DOHH2 (cell line): ENCODE measurements around the gene AOC3.

Experiments
- H3F3A ChIP-seq: fragments of 200-600 bp; sonication (generic), shearing (Covaris generic); 2 replicates; pipeline ENCODE4 v1.6.0; 2016; ENCODE audit warnings: antibody characterized with exemption, mild to moderate bottlenecking; ENCODE audit not compliant: control insufficient read depth, insufficient read depth
- H3K27ac ChIP-seq: fragments of 200-600 bp; sonication (generic); 2 replicates; pipeline ENCODE4 v1.5.1; 2014; ENCODE audit warnings: low read depth, mild to moderate bottlenecking, low read length, moderate library complexity
- H3K27me3 ChIP-seq: fragments of 200-600 bp; sonication (generic); 2 replicates; pipeline ENCODE4 v1.6.1; 2014; ENCODE audit warnings: mild to moderate bottlenecking, low read length, mixed read lengths; ENCODE audit not compliant: control insufficient read depth
- H3K36me3 ChIP-seq: fragments of 200-600 bp; sonication (generic); 2 replicates; pipeline ENCODE4 v1.6.1; 2014; ENCODE audit warnings: mild to moderate bottlenecking, low read length, moderate library complexity, mixed read lengths; ENCODE audit not compliant: control insufficient read depth
- H3K4me1 ChIP-seq: fragments of 200-600 bp; sonication (generic); 2 replicates; pipeline ENCODE4 v1.6.1; 2014; ENCODE audit warnings: mild to moderate bottlenecking, low read length, mixed read lengths; ENCODE audit not compliant: control insufficient read depth
- H3K4me2 ChIP-seq: fragments of 200-600 bp; sonication (generic); 2 replicates; pipeline ENCODE4 v1.6.0; 2014; ENCODE audit warnings: mild to moderate bottlenecking, low read length, moderate library complexity
- H3K4me3 ChIP-seq: fragments of 200-600 bp; sonication (generic); 2 replicates; pipeline ENCODE4 v1.5.1; 2014; ENCODE audit warnings: mild to moderate bottlenecking, low read length, mixed read lengths
- H3K79me2 ChIP-seq: fragments of 200-600 bp; sonication (generic); 2 replicates; pipeline ENCODE4 v1.6.1; 2014; ENCODE audit warnings: mild to moderate bottlenecking, low read length, mixed read lengths; ENCODE audit not compliant: control insufficient read depth
- H3K9me2 ChIP-seq: fragments of 200-600 bp; sonication (generic); replicated peaks from 2 replicates; pipeline ENCODE4 v1.6.1; 2014; ENCODE audit warnings: mild to moderate bottlenecking, low read length, mixed read lengths; ENCODE audit not compliant: control insufficient read depth
- H3K9me3 ChIP-seq: fragments of 200-600 bp; sonication (generic); 2 replicates; pipeline ENCODE4 v1.6.1; 2014; ENCODE audit warnings: antibody characterized with exemption, low read length, mixed read lengths; ENCODE audit not compliant: control insufficient read depth, insufficient read depth
- H4K20me1 ChIP-seq: fragments of 200-600 bp; sonication (generic); 2 replicates; pipeline ENCODE4 v1.6.0; 2014; ENCODE audit warnings: low read depth, mild to moderate bottlenecking, antibody characterized with exemption, low read length, moderate library complexity; ENCODE audit not compliant: control insufficient read depth, insufficient read depth
- CTCF ChIP-seq: fragments of 200-600 bp; sonication (generic); IDR thresholded peaks from one replicate; pipeline ENCODE4 v1.5.1; 2014; ENCODE audit warnings: antibody characterized with exemption, mild to moderate bottlenecking, low read depth, low read length; ENCODE audit not compliant: poor library complexity, severe bottlenecking
- EZH2phosphoT487 ChIP-seq: fragments of 200-600 bp; sonication (generic); IDR thresholded peaks from 2 replicates; pipeline ENCODE4 v1.6.1; 2017; ENCODE audit warnings: borderline replicate concordance, mild to moderate bottlenecking, antibody characterized with exemption, low read length, moderate library complexity, mixed read lengths

Gene AOC3

GRCh38 chr17:42821176-42821575, 29.8 kb upstream of the AOC3 start:
- H3K27me3 ChIP-seq, result no peaks in the 10 kb centered on the region
- peaks cover 16% of the 10 kb centered on the region for H3K4me1 ChIP-seq
- no peaks in the 10 kb centered on the region for H3K9me2 ChIP-seq
- H3K9me3 ChIP-seq, result no peaks in the 10 kb centered on the region
- H3K4me2 ChIP-seq, result no peak overlapping the region
- TF ChIP-seq EZH2phosphoT487, result no peak
- no peak for TF ChIP-seq CTCF
- H3K79me2 ChIP-seq, result peaks cover 28% of the 10 kb centered on the region
- peaks cover 50% of the 10 kb centered on the region for H3K36me3 ChIP-seq
- no peak overlapping the region for H3K27ac ChIP-seq
- H3K4me3 ChIP-seq, result no peak overlapping the region
- no peaks in the 10 kb centered on the region for H4K20me1 ChIP-seq
- H3F3A ChIP-seq, result peaks cover 6% of the 10 kb centered on the region

- no peaks in the 10 kb centered on the region for H3K9me3 ChIP-seq
- no peaks in the 10 kb centered on the region for H4K20me1 ChIP-seq
- H3K36me3 ChIP-seq, result peaks cover 7% of the 10 kb centered on the region; the same call in 1 of the 2 replicates
- H3K4me1 ChIP-seq, result peaks cover 24% of the 10 kb centered on the region
- H3K79me2 ChIP-seq, result peaks cover 24% of the 10 kb centered on the region
- H3K27me3 ChIP-seq, result no peaks in the 10 kb centered on the region
- H3F3A ChIP-seq, result peaks cover 4% of the 10 kb centered on the region
- no peak overlapping the region for H3K4me2 ChIP-seq
- TF ChIP-seq EZH2phosphoT487 (no peak), CTCF (no peak)
- no peaks in the 10 kb centered on the region for H3K9me2 ChIP-seq
- H3K4me3 ChIP-seq, result no peak overlapping the region
- H3K27ac ChIP-seq, result no peak overlapping the region
These were observed 23.5 kb upstream of the AOC3 start for GRCh38 chr17:42827472-42827871.

- Histone ChIP-seq H3K27me3 (no peaks in the 10 kb centered on the region), H3K27ac (no peak overlapping the region), H3F3A (no peaks in the 10 kb centered on the region), H4K20me1 (no peaks in the 10 kb centered on the region), H3K9me3 (no peaks in the 10 kb centered on the region), H3K79me2 (peaks cover 41% of the 10 kb centered on the region), H3K36me3 (peaks cover 26% of the 10 kb centered on the region), H3K4me3 (no peak overlapping the region), H3K4me2 (no peak overlapping the region), H3K9me2 (no peaks in the 10 kb centered on the region), H3K4me1 (peaks cover 17% of the 10 kb centered on the region)
- TF ChIP-seq CTCF (no peak), EZH2phosphoT487 (no peak)
These were observed 20.0 kb upstream of the AOC3 start for GRCh38 chr17:42830971-42831370.
